ENCODE measurements around the gene C10orf95.

C10orf95 gene

DNA sequence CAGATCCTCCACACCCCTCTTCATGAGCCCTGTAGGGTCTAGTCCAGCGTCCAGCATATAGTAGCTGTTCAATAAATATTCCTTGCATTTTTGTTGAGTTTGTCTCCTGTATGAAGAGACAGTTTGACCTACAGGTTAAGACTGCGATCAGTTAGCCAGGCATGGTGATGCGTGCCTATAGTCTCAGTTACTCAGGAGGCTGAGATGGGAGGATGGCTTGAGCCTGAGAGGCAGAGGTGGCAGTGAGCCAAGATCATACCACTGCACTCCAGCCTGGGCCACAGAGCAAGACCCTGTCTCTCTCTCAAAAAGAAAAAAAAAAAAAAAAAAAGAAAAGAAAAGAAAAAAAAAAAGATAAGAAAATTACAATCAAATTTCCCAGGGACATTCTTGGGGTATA is 13.8 kb downstream of the C10orf95 start:
- TF ChIP-seq JUND (IDR thresholded peaks at IDR 0.05; ENCODE audit: low read depth) = no peak
- in situ Hi-C loops (cut with HindIII; ENCODE audit: low pct_unique_long_range_greater_than_20kb, low sequenced_read_pairs) = no loop called here
- no peak for DNase-seq (ENCODE audit: low read depth in 1 of 2, low spot score in 1 of 2)

DNA sequence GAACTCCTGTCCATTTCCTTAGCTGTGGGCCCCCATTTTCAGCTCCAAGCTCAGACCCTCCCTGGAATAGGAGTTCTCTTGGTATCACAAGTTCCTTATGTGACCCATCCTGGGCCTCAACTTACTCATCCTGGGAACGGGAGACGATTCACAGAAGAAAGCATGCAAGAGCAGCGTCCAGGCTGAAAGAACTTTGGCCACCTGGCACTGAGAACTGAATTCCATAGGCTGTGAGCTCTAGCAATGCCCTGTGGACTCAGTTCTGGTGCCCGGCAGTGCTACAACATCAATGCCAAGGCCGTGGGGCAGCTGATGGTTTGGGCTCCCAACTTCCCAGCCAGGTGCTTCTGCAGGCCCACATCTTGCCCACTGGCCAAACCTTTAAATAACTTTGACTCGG is 15.0 kb downstream of the C10orf95 start:
- in situ Hi-C loops (cut with HindIII; ENCODE audit: low pct_unique_long_range_greater_than_20kb, low sequenced_read_pairs) = no loop called here
- DNase-seq (ENCODE audit: low read depth in 1 of 2, low spot score in 1 of 2) = no peak

DNA sequence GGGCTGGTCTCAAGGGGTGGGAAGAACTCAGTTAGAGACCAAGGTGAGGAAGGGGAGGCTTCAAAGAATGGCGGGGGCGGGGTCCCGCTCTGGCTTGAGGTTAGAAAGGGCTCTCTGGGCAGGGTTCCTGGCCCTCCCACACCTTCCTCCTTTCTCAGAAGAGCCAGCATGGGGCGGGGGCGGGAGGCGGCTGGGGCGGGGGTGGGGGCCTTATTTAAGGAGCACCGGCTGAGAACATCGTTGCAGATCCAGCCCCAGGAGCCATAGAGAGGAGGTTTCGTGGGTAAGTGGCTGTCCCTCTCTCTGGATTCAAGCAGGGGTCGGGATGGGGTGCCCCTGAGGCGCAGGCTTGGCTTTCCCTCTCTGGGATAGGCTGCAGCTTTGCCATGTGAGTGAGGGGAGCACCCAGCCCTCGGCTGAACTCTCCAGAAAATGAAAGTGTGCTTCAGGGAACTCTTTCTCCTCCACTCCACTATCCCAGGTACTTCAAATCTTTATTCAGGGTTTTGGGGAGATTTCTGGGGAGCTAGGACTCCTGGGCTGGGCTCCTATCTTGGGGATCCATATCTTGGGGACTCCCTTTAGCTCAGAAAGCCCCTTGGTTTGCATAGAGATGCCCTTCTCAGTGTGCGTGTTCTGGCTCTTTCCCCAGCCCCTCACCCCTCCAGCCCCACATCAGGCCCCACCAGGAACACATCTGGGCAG is 15.7 kb downstream of the C10orf95 start:
- no peak for TF ChIP-seq JUND (IDR thresholded peaks at IDR 0.05; ENCODE audit: low read depth)
- DNase-seq (ENCODE audit: low read depth in 1 of 2, low spot score in 1 of 2) = no peak
- in situ Hi-C loops (cut with HindIII; ENCODE audit: low pct_unique_long_range_greater_than_20kb, low sequenced_read_pairs) = no loop called here

More for the DNA sequence above, 15.0 kb downstream of the C10orf95 start:
- TF ChIP-seq JUND (IDR thresholded peaks at IDR 0.05; ENCODE audit: low read depth) = no peak

DNA sequence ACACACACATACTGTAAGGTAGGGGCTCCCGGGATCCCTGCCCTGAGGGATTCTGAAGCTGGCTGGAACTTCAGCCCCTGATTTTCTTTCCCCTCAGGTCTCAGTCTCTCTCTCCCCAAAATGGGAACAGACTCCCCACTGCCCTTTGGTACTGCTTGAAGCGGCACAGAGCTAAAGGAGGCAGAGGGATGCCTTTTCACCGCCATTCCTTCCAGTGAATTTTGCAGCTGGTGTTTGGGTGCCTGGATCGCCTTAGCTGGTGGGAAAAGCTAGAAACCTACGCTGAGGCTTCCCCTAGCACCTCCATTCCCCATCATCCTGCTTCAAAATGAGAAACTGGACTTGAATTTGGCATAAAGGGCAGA is 16.2 kb downstream of the C10orf95 start:
- TF ChIP-seq JUND (IDR thresholded peaks at IDR 0.05; ENCODE audit: low read depth) = no peak
- in situ Hi-C loops (cut with HindIII; ENCODE audit: low pct_unique_long_range_greater_than_20kb, low sequenced_read_pairs) = no loop called here
- DNase-seq (ENCODE audit: low read depth in 1 of 2, low spot score in 1 of 2) = no peak

DNA sequence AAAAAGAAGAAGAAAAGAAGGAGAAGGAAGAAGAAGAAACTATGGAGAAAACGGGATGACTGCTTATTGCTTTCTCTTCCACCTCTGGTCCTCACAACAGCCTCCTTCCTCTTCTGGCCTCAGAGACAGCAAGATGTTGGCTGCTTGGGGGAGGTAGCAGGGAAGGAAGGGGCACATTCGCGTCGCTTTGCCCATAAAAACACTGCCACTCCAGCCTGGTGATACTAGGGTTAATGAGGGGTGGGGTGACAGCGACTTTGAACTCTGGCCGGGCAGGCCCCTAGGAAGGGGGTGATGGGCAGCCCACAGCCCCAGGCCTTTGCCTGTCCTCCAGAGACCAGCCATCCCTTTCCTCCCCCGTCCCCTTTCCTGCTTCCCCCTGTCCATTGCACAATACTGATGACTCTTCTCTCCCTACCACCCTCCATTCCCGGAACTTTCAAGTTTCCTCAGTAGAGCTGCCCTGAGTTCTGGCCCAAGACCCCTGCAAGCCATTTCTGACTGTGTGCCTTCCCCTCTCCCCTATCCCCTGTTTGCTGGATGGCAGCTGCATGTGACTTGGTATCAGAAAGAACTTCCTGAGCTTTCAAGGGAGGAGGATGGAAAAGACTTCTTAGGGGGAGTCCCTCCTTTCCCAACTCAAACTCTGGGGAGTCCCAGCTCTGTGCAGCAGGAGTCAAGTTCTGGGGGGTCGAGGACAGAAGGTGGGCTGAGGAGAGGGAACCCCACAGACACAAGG is 16.8 kb downstream of the C10orf95 start:
- no peak for DNase-seq (ENCODE audit: low read depth in 1 of 2, low spot score in 1 of 2)
- in situ Hi-C loops (cut with HindIII; ENCODE audit: low pct_unique_long_range_greater_than_20kb, low sequenced_read_pairs) = no loop called here
- no peak for TF ChIP-seq JUND (IDR thresholded peaks at IDR 0.05; ENCODE audit: low read depth)

DNA sequence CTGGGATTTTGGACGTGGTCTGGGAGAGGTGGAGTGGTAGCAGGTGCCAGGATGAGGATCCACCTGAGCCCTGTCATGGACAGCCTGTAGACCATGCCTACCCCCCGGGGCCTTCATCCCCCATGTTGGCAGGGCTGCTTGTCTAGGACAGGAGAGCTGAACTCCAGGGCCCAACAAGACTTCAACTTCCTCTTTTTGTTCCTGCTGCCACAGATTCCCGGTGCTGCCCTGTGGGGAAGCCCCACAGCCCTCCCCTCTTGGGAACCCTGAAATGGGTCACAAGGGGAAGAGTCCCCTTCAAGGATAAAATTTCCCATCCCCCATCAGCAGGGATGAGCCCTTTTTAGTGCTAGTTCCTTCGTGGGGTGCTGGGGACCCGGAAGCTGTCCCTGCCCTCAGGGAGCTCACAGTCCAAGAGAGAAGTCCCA is 17.7 kb downstream of the C10orf95 start:
- DNase-seq (ENCODE audit: low read depth in 1 of 2, low spot score in 1 of 2) = no peak
- in situ Hi-C loops (cut with HindIII; ENCODE audit: low pct_unique_long_range_greater_than_20kb, low sequenced_read_pairs) = no loop called here
- TF ChIP-seq JUND (IDR thresholded peaks at IDR 0.05; ENCODE audit: low read depth) = no peak

DNA sequence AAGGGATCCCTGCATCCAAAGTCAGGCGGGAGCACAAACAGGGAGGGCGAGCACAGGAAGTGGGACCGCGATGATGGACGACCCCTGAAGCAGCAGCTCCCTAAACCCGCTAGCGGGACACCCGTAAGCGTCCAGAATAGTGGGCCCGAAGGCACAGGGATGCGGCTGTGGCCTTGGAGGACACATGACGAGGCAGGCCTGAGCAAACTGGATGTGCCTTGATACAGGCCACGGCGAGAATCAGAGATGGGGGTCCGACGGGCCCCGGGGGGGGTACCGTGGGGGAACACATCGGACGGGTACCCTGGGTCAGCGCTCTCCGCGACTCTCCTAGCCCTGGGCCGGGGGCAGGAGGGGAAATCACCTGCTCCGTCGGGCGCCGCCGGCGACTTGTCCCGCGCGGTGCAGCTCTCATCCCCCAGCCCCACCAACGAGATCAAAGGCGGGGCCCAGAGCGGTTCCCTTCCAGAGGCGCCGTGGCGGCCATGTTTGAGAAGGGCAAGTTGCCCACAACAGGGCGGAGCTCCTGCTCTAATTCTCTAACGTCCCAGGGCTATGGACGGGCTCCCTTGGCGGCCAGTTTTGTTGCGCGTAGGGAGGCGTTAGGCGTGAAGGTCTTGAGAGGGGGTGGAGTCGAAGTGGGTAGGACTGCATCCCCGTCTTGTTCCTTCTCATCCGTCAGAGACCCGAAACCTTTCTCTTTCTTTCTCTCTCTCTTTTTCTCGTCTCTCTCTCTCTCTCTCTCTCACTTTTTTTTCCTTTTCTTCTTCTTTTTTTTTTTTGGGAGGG is 19.0 kb downstream of the C10orf95 start, which contains the start of gene CUEDC2:
Gene CUEDC2, minus strand, starts transcription at position 413 of the 789 bp plus-strand sequence. CDS start 7,386 bp downstream, outside the sequence.
- TF ChIP-seq JUND (IDR thresholded peaks at IDR 0.05; ENCODE audit: low read depth) = no peak
- DNase-seq (ENCODE audit: low read depth in 1 of 2, low spot score in 1 of 2) = peak; percentile 96 to 99
- in situ Hi-C loops (cut with HindIII; ENCODE audit: low pct_unique_long_range_greater_than_20kb, low sequenced_read_pairs) = no loop called here

DNA sequence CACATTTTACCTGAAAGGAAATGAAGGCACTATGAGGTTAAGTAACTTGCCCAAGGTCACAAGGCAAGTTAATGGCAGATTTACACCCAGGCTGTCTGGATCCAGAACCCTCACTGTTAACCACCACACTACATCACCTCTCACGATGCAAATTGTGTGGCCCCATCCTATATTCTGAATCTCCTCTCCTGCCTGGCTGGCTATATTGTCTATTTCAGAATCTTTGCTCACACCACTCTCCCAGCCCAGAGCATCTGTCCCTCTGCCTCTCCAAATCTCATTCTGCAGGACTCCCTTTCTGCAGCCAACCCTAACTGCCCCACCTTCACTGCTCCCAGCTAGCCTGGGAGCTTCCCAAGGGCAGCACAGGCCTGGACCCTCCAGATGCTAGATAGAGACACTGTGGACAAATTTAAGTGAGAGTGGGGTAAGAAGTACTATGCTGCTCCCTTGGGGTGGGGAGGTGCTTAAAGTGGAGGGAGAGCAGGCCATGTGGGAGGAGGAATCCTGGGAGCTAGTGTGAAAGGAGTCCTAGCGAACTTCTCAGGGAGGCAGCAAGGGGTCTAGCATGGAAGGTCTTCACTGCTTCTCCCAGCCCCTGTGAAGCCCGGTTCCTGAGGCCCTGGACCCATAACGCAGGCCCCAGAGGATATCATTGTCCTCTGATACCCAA is 19.8 kb downstream of the C10orf95 start:
- in situ Hi-C loops (cut with HindIII; ENCODE audit: low pct_unique_long_range_greater_than_20kb, low sequenced_read_pairs) = no loop called here
- peak in 1 of 2 experiments; percentile 46 for DNase-seq (ENCODE audit: low read depth in 1 of 2, low spot score in 1 of 2)
- TF ChIP-seq JUND (IDR thresholded peaks at IDR 0.05; ENCODE audit: low read depth) = no peak

DNA sequence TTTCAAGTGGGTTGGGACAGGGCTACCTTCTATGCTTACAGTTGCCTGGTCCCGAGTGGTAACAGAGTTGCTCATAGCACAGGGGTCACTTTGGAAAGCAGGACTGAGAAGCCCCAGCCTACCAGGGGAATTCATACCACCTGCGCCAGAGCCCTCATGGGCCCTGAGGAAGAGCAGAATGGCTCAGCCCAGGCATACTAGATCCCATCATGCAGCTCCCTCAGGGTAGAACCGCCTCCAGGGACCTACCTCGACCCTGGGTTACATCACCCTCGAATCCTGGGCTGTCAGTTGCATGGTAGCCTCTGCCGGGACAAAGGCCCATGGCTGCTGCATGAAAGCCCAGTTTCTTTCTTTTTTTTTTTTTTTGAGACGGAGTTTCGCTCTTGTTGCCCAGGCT is 21.9 kb downstream of the C10orf95 start:
- in situ Hi-C loops (cut with HindIII; ENCODE audit: low pct_unique_long_range_greater_than_20kb, low sequenced_read_pairs) = no loop called here
- no peak for TF ChIP-seq JUND (IDR thresholded peaks at IDR 0.05; ENCODE audit: low read depth)
- no peak for DNase-seq (ENCODE audit: low read depth in 1 of 2, low spot score in 1 of 2)

DNA sequence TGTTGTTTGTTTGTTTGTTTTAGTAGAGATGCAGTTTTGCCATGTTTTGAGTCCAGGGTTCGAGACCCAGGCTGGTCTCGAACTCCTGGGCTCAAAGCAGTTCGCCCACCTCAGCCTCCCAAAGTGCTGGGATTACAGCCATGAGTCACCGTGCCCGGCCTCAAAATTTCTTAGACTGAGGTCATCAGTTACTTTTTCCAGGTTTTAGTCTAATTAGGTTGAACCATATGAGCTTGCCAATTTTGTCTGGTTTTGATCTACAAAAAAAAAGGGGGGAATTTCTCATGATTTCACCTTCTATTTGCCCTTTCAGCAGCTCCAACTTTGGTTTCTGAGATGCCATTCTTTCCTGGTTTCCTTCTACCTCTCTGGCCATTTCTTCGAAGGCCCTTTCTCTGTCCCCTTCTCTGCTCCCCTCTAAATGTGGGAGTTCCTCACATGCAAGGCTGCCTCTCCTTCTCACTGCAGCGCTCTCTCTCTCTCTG is 24.5 kb downstream of the C10orf95 start:
- in situ Hi-C loops (cut with HindIII; ENCODE audit: low pct_unique_long_range_greater_than_20kb, low sequenced_read_pairs) = no loop called here
- no peak for DNase-seq (ENCODE audit: low read depth in 1 of 2, low spot score in 1 of 2)
- TF ChIP-seq JUND (IDR thresholded peaks at IDR 0.05; ENCODE audit: low read depth) = no peak

DNA sequence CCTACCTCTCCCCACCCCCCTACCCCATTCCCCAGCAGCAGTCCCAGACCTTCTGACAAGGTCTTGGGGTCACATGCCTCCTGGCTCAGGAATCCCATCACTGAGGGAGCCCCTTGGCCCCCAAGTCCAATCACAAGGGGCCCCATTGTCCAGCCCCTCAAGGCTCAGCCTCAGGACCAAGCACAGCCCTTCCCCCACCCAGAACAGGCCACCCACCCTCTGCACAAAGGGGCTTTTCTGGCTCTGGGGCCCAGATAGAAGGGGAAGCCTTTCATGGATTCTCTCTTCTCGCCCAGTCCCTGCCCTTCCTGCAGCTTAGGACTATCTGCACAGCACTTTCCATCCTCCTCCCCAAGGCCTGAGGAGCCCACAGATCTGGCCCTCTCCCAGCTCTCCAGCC is 25.9 kb downstream of the C10orf95 start:
- in situ Hi-C loops (cut with HindIII; ENCODE audit: low pct_unique_long_range_greater_than_20kb, low sequenced_read_pairs) = no loop called here
- TF ChIP-seq JUND (IDR thresholded peaks at IDR 0.05; ENCODE audit: low read depth) = no peak
- DNase-seq (ENCODE audit: low read depth in 1 of 2, low spot score in 1 of 2) = no peak

DNA sequence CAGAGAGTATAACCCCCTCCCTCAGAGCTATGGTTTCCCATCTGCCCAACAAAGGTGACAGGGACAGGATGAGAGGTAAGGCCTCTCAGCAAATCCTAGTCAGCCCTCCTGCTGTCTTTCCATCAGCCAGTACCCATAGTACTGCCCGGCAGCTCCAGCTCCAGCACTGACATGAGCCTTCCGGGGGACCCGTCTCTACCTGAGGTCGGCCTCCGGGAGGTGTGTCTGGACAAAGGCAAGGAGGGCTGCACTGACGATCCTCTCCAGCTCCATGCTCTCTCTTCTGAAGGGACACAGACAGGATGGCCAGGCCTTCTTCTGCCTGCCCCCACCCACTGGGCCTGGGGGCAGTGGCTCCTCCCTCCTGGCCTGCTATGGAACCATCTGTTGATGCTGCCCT is 26.4 kb downstream of the C10orf95 start:
- DNase-seq (ENCODE audit: low read depth in 1 of 2, low spot score in 1 of 2) = no peak
- in situ Hi-C loops (cut with HindIII; ENCODE audit: low pct_unique_long_range_greater_than_20kb, low sequenced_read_pairs) = no loop called here
- no peak for TF ChIP-seq JUND (IDR thresholded peaks at IDR 0.05; ENCODE audit: low read depth)

All from T47D (cell line).